Endodermal cell (in vitro differentiated cells): Measurements from ENCODE around the gene DLG3. TPM values are rescaled to one million over a fixed set of nuclear protein-coding genes. Genes with fewer than 3 reads are reported as not detected.

Experiments
- DNase-seq: peaks from one replicate; pipeline ENCODE4 v3.0.0-alpha.2; 2017
- H3K27ac ChIP-seq: 2 replicates; pipeline ENCODE4 v1.5.1; 2013; ENCODE audit warnings: mild to moderate bottlenecking, low read depth, low read length, moderate library complexity
- H3K27me3 ChIP-seq: 2 replicates; pipeline ENCODE4 v1.6.1; 2013; ENCODE audit warnings: mild to moderate bottlenecking, low read length, moderate library complexity; ENCODE audit not compliant: insufficient read depth, control insufficient read depth, poor library complexity, severe bottlenecking
- H3K36me3 ChIP-seq: 2 replicates; pipeline ENCODE4 v1.7.0; 2013; ENCODE audit warnings: mild to moderate bottlenecking, low read length, moderate library complexity; ENCODE audit not compliant: control insufficient read depth, insufficient read depth
- H3K4me1 ChIP-seq: one replicate; pipeline ENCODE4 v1.7.0; 2013; ENCODE audit warnings: low read length; ENCODE audit not compliant: control insufficient read depth, insufficient read depth
- H3K4me3 ChIP-seq: 2 replicates; pipeline ENCODE4 v1.5.1; 2013; ENCODE audit warnings: mild to moderate bottlenecking, low read length, moderate library complexity
- H3K9ac ChIP-seq: 2 replicates; pipeline ENCODE4 v1.6.1; 2013; ENCODE audit warnings: mild to moderate bottlenecking, low read length, moderate library complexity; ENCODE audit not compliant: poor library complexity, severe bottlenecking; ENCODE audit errors: extremely low read depth
- H3K9me3 ChIP-seq: 2 replicates; pipeline ENCODE4 v1.6.1; 2013; ENCODE audit warnings: mild to moderate bottlenecking, low read length, moderate library complexity; ENCODE audit not compliant: control insufficient read depth
- H3K27ac Mint-ChIP-seq: 2 replicates; pipeline ENCODE4 v1.8.0; 2020; ENCODE audit warnings: mixed read lengths
- H3K27me3 Mint-ChIP-seq: 2 replicates; pipeline ENCODE4 v1.8.0; 2021; ENCODE audit warnings: mild to moderate bottlenecking, mixed read lengths; ENCODE audit not compliant: insufficient read depth
- H3K36me3 Mint-ChIP-seq: 2 replicates; pipeline ENCODE4 v1.8.0; 2020; ENCODE audit warnings: low read depth, mixed read lengths
- H3K4me1 Mint-ChIP-seq: 2 replicates; pipeline ENCODE4 v1.8.0; 2020; ENCODE audit warnings: mixed read lengths
- H3K4me3 Mint-ChIP-seq: 2 replicates; pipeline ENCODE4 v1.8.0; 2020; ENCODE audit warnings: mild to moderate bottlenecking, moderate library complexity, mixed read lengths
- H3K9me3 Mint-ChIP-seq: 2 replicates; pipeline ENCODE4 v1.8.0; 2020; ENCODE audit warnings: mild to moderate bottlenecking, mixed read lengths
- CTCF ChIP-seq: fragments of 200-600 bp; sonication (generic); conservative IDR thresholded peaks from 2 replicates; pipeline ENCODE4 v1.5.0; 2021; ENCODE audit warnings: antibody characterized with exemption, mild to moderate bottlenecking
- WGBS, 2 experiments: methylation state at CpG; one replicate each; pipeline versions ENCODE4 v1.1.5 to v1.1.7; 2013; ENCODE audit warnings: missing lambda C conversion rate in 2 of 2, mixed read lengths in 1 of 2; ENCODE audit not compliant: insufficient coverage in 1 of 2, insufficient read length in 1 of 2; 5-methylcytosine and 5-hydroxymethylcytosine counted together
- total RNA-seq, 2 donors: library from RNA; stranded (reverse); fragmentation: NEBNext Ultra II Directional in 1 of 2; extraction: Animal tissue kit (Norgen Biotek cat#: 25700) in 1 of 2; gene quantifications; 2 replicates in 1 of 2; 3 replicates in 1 of 2; pipeline ENCODE4 v1.2.1, GENCODE V29; 2021

The DLG3 gene
- total RNA-seq, 2 donors from 2014 or later: 53.9 to 59.4 TPM

- Histone ChIP-seq H3K9me3 (no peaks in the 10 kb centered on the region), H3K27ac (no peak overlapping the region), H3K9ac (no peak overlapping the region), H3K4me1 (peaks cover 14% of the 10 kb centered on the region), H3K36me3 (peaks cover 22% of the 10 kb centered on the region), H3K4me3 (no peak overlapping the region), H3K27me3 (no peaks in the 10 kb centered on the region)
- H3K9me3 Mint-ChIP-seq: peaks cover 48% of the 10 kb centered on the region
- no peak for DNase-seq
- peaks cover 55% of the 10 kb centered on the region for H3K4me1 Mint-ChIP-seq
- no peak overlapping the region for H3K4me3 Mint-ChIP-seq
- 100% methylated on average over 1 of the region's 2 CpGs; no CpG with 5 or more reads in 1 of the 2 experiments for WGBS, 2 experiments
- H3K27ac Mint-ChIP-seq: no peak overlapping the region
- peaks cover 30% of the 10 kb centered on the region for H3K36me3 Mint-ChIP-seq
- H3K27me3 Mint-ChIP-seq: no peaks in the 10 kb centered on the region
- TF ChIP-seq CTCF: no peak
Measured at GRCh38 chrX:70482300-70482699, 37.7 kb downstream of the DLG3 start.

GRCh38 chrX:70485466-70485865, 40.8 kb downstream of the DLG3 start:
- H3K27me3 Mint-ChIP-seq: no peaks in the 10 kb centered on the region
- H3K27ac Mint-ChIP-seq: no peak overlapping the region
- H3K4me1 ChIP-seq: peaks cover 6% of the 10 kb centered on the region
- H3K9me3 ChIP-seq: no peaks in the 10 kb centered on the region
- peaks cover 50% of the 10 kb centered on the region for H3K9me3 Mint-ChIP-seq
- H3K4me1 Mint-ChIP-seq: peaks cover 24% of the 10 kb centered on the region
- H3K36me3 Mint-ChIP-seq: peaks cover 44% of the 10 kb centered on the region
- H3K9ac ChIP-seq: no peak overlapping the region
- H3K27ac ChIP-seq: no peak overlapping the region
- peaks cover 38% of the 10 kb centered on the region for H3K36me3 ChIP-seq
- H3K4me3 Mint-ChIP-seq: no peak overlapping the region
- peak; percentile 15 for DNase-seq
- TF ChIP-seq CTCF: no peak
- WGBS, 2 experiments: 87 to 94% methylated on average over 5 to 7 of the region's 7 CpGs
- no peak overlapping the region for H3K4me3 ChIP-seq
- H3K27me3 ChIP-seq: no peaks in the 10 kb centered on the region

DNA sequence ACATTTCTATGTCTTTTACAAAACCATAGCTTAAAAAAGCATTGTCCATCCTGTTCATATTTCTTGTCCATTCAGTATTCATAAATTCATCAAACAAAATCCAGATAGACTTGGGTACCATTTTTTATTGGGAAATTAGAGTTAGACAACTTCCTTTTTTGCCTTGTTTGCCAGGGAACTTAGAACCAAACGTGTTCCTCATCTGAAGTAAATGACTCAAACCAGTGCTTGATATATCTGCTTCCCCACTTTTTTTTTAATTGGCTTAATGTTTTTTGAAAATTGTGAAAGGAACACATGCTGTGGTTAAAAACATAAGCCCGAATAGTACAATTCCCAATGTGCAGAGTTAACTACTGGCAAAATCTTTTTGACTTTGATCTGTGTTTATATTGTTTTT, 44.2 kb downstream of the DLG3 start:
- H3K9me3 Mint-ChIP-seq: peaks cover 65% of the 10 kb centered on the region
- DNase-seq: no peak
- no peaks in the 10 kb centered on the region for H3K27me3 Mint-ChIP-seq
- H3K27ac Mint-ChIP-seq: no peak overlapping the region
- Histone ChIP-seq H3K9ac (no peak overlapping the region), H3K36me3 (peaks cover 49% of the 10 kb centered on the region), H3K4me1 (no peaks in the 10 kb centered on the region), H3K9me3 (no peaks in the 10 kb centered on the region), H3K27me3 (no peaks in the 10 kb centered on the region), H3K27ac (no peak overlapping the region), H3K4me3 (no peak overlapping the region)
- no peak overlapping the region for H3K4me3 Mint-ChIP-seq
- no peaks in the 10 kb centered on the region for H3K4me1 Mint-ChIP-seq
- no peak for TF ChIP-seq CTCF
- H3K36me3 Mint-ChIP-seq: peaks cover 62% of the 10 kb centered on the region
- WGBS, 2 experiments: 93% methylated on average over 2 of the region's 2 CpGs; no CpG with 5 or more reads in 1 of the 2 experiments
